Measurements from ENCODE around the gene SHANK2.
"Not testable (repeated sequence)": the region's sequence is repeated elsewhere in the genome, so short reads cannot be mapped to it uniquely, and the experiment has no call there.

The SHANK2 gene

GRCh38 chr11:71238941-71239340, 13.4 kb downstream of the SHANK2 start:
- no peak for TF ChIP-seq CTCF (IDR thresholded peaks at IDR 0.05; ENCODE audit: control extremely low read depth, extremely low read depth, low read depth, missing control alignments)
- ChIA-PET POLR2A (no interaction called here), CTCF (interaction anchor here (1.1 kb wide), 1 partner anchor 17 kb away, joined by 4 read pairs; no protein-coding TSS in a partner anchor)
- no peak for DNase-seq (ENCODE audit: extremely low spot score)

- CTCF ChIA-PET = interaction anchor here (1.1 kb wide), 1 partner anchor 17 kb away, joined by 4 read pairs; no protein-coding TSS in a partner anchor
Measured at GRCh38 chr11:71238285-71238875, 14.0 kb downstream of the SHANK2 start.

GRCh38 chr11:71237853-71238252, 14.5 kb downstream of the SHANK2 start:
- CTCF ChIA-PET = no interaction called here
- TF ChIP-seq CTCF (IDR thresholded peaks at IDR 0.05; ENCODE audit: control extremely low read depth, extremely low read depth, low read depth, missing control alignments) = no peak
- DNase-seq (ENCODE audit: extremely low spot score) = no peak
- POLR2A ChIA-PET = no interaction called here

More at GRCh38 chr11:71238285-71238875, 14.0 kb downstream of the SHANK2 start:
- POLR2A ChIA-PET = no interaction called here
- TF ChIP-seq CTCF (IDR thresholded peaks at IDR 0.05; ENCODE audit: control extremely low read depth, extremely low read depth, low read depth, missing control alignments) = no peak
- no peak for DNase-seq (ENCODE audit: extremely low spot score)

GRCh38 chr11:71236836-71237475, 15.4 kb downstream of the SHANK2 start:
- ChIA-PET CTCF (no interaction called here), POLR2A (no interaction called here)
- no peak for TF ChIP-seq CTCF (IDR thresholded peaks at IDR 0.05; ENCODE audit: control extremely low read depth, extremely low read depth, low read depth, missing control alignments)
- DNase-seq (ENCODE audit: extremely low spot score) = no peak

- TF ChIP-seq CTCF (IDR thresholded peaks at IDR 0.05; ENCODE audit: control extremely low read depth, extremely low read depth, low read depth, missing control alignments) = no peak
- DNase-seq (ENCODE audit: extremely low spot score) = no peak
- POLR2A ChIA-PET = no interaction called here
- CTCF ChIA-PET = no interaction called here
Measured at GRCh38 chr11:71235719-71236118, 16.7 kb downstream of the SHANK2 start.

- POLR2A ChIA-PET; CTCF ChIA-PET; DNase-seq (ENCODE audit: extremely low spot score): not testable (repeated sequence)
Measured at GRCh38 chr11:71233896-71234852, 18.2 kb downstream of the SHANK2 start.

Measured in GM10248 (cell line).